GM12878 (cell line): ENCODE measurements around the gene WASF2. TPM values are rescaled to one million over a fixed set of nuclear protein-coding genes. Genes with fewer than 3 reads are reported as not detected.

Experiments
- ASH2L ChIP-seq: fragments of 300-600, 200-600 bp; sonication (generic); IDR thresholded peaks from 2 replicates; pipeline ENCODE4 v1.6.1; 2017; ENCODE audit warnings: low read depth, mild to moderate bottlenecking, borderline replicate concordance
- BRCA1 ChIP-seq: IDR thresholded peaks from 2 replicates; pipeline ENCODE4 v1.6.1; 2011; ENCODE audit warnings: low read depth, low read length, improper control_type of control experiment
- CHD2 ChIP-seq: IDR thresholded peaks from 2 replicates; pipeline ENCODE4 v1.6.1; 2011; ENCODE audit warnings: low read depth, low read length, improper control_type of control experiment, borderline replicate concordance
- GABPA ChIP-seq: IDR thresholded peaks from 2 replicates; pipeline ENCODE4 v1.6.1; 2014; ENCODE audit warnings: antibody characterized with exemption, low read depth, mild to moderate bottlenecking, inconsistent platforms
- LARP7 ChIP-seq: fragments of 450-650 bp; IDR thresholded peaks from 2 replicates; pipeline ENCODE4 v1.6.1; 2017; ENCODE audit warnings: mild to moderate bottlenecking
- MYB ChIP-seq: fragments of 150-350 bp; IDR thresholded peaks from 2 replicates; pipeline ENCODE4 v1.6.1; 2014; ENCODE audit warnings: mild to moderate bottlenecking, low read depth, low read length, borderline replicate concordance
- NFIC ChIP-seq: IDR thresholded peaks from 2 replicates; pipeline ENCODE4 v1.6.1; 2012; ENCODE audit warnings: low read depth, mild to moderate bottlenecking, inconsistent platforms, low read length, moderate library complexity
- PML ChIP-seq: IDR thresholded peaks from 2 replicates; pipeline ENCODE4 v1.6.1; 2012; ENCODE audit warnings: low read length, inconsistent platforms
- RELA ChIP-seq: fragments of 450-650 bp; IDR thresholded peaks from 2 replicates; pipeline ENCODE4 v1.8.0; 2014; ENCODE audit warnings: borderline replicate concordance; ENCODE audit not compliant: partially characterized antibody
- STAT1 ChIP-seq: fragments of 450-650 bp; conservative IDR thresholded peaks from 2 replicates; pipeline ENCODE4 v1.6.1; 2014; ENCODE audit warnings: antibody characterized with exemption, mild to moderate bottlenecking
- WRNIP1 ChIP-seq: IDR thresholded peaks from 2 replicates; pipeline ENCODE4 v1.6.1; 2011; ENCODE audit warnings: low read depth, low read length, improper control_type of control experiment, borderline replicate concordance
- ZBED1 ChIP-seq: IDR thresholded peaks from 2 replicates; pipeline ENCODE4 v1.6.1; 2016; ENCODE audit warnings: borderline replicate concordance
- polyA plus RNA-seq, 11 experiments: library from polyadenylated mRNA; depleted of rRNA in 4 of 11; unstranded in 6 of 11; stranded (reverse) in 5 of 11; fragments of >200 nt; fragmentation: Nextera tagmentation in 4 of 11; fragmentation: Illumina TruSeq in 1 of 11; extraction: Ambion mirVana in 4 of 11; extraction: Trizol in 1 of 11; gene quantifications; 1 replicate in 1 of 11; 2 replicates in 10 of 11; pipeline versions ENCODE4 v1.2.1 to v1.2.3, GENCODE V29; 2011 to 2016; ENCODE audit warnings: inconsistent platforms in 2 of 11, missing spikeins in 2 of 11, low read depth in 1 of 11
- total RNA-seq, 4 experiments: library from RNA; depleted of rRNA in 3 of 4; stranded (reverse); fragments of >200 nt in 3 of 4; fragmentation: Illumina TruSeq in 1 of 4; extraction: Trizol in 1 of 4; gene quantifications; 2 replicates each; pipeline versions ENCODE4 v1.2.1 to v1.2.3, GENCODE V29; 2013 to 2021
- TF ChIP-seq, protein P1 (sequence below): fragments of 450-650 bp; formaldehyde crosslinking; IDR thresholded peaks from 2 replicates; pipeline ENCODE4 v1.4.0; 2020; ENCODE audit warnings: mild to moderate bottlenecking, moderate library complexity
- TF ChIP-seq, protein P2 (sequence below): IDR thresholded peaks from 2 replicates; pipeline ENCODE4 v1.6.1; 2011; ENCODE audit warnings: borderline replicate concordance, low read depth, mild to moderate bottlenecking, moderate library complexity, low read length; ENCODE audit not compliant: insufficient read depth, poor library complexity, severe bottlenecking
- TF ChIP-seq, protein P3 (sequence below): fragments of 450-650 bp; IDR thresholded peaks from 2 replicates; pipeline ENCODE4 v1.6.1; 2017; ENCODE audit warnings: mild to moderate bottlenecking, moderate library complexity
- TF ChIP-seq, protein P4 (sequence below): IDR thresholded peaks from 2 replicates; pipeline ENCODE4 v1.6.1; 2011; ENCODE audit warnings: low read depth, low read length, improper control_type of control experiment, borderline replicate concordance

WASF2 gene
- total and polyA plus RNA-seq, 10 of the 15 experiments (the other 5 are each of a cell fraction or from before 2014, with no cell fraction given) = 7.0 to 111 (median 37.1) TPM

DNA sequence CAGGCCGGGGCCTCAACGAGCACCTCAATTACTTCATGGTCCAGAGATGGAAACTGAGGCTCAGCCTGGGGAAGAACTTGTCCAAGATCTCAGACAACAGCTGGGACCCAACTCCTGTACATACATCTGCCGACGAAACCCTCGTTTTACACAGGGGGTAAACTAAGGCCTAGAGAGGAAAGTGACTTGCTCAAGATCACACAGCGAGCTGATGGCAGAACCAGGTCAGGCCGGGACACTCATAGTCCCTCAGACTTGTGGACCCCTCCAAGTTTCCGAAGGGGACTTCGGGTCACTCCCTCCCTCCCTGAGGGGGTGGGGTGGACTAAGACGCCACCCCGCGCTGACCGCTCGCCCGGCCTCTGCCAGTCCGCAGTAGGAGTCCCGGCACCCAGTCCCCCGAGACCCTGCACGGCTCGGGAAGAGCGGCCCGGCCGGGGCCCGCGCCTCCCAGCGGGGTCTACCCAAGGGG is 430 bp downstream of the WASF2 start (continued):
- TF ChIP-seq, protein P1, sequence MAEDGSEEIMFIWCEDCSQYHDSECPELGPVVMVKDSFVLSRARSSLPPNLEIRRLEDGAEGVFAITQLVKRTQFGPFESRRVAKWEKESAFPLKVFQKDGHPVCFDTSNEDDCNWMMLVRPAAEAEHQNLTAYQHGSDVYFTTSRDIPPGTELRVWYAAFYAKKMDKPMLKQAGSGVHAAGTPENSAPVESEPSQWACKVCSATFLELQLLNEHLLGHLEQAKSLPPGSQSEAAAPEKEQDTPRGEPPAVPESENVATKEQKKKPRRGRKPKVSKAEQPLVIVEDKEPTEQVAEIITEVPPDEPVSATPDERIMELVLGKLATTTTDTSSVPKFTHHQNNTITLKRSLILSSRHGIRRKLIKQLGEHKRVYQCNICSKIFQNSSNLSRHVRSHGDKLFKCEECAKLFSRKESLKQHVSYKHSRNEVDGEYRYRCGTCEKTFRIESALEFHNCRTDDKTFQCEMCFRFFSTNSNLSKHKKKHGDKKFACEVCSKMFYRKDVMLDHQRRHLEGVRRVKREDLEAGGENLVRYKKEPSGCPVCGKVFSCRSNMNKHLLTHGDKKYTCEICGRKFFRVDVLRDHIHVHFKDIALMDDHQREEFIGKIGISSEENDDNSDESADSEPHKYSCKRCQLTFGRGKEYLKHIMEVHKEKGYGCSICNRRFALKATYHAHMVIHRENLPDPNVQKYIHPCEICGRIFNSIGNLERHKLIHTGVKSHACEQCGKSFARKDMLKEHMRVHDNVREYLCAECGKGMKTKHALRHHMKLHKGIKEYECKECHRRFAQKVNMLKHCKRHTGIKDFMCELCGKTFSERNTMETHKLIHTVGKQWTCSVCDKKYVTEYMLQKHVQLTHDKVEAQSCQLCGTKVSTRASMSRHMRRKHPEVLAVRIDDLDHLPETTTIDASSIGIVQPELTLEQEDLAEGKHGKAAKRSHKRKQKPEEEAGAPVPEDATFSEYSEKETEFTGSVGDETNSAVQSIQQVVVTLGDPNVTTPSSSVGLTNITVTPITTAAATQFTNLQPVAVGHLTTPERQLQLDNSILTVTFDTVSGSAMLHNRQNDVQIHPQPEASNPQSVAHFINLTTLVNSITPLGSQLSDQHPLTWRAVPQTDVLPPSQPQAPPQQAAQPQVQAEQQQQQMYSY (CRISPR knock-in tag) = no peak
- TF ChIP-seq PML (0 out of 2 replicates have a peak, but pooled peaks have one; percentile 14), STAT1 (0 out of 2 replicates have a peak, but pooled peaks have one; percentile 30), MYB (no peak), GABPA (0 out of 2 replicates have a peak, but pooled peaks have one; percentile 15), CHD2 (no peak), ASH2L (no peak), ZBED1 (no peak), LARP7 (peak; percentile 81; the same call in 1 of the 2 replicates), BRCA1 (no peak), WRNIP1 (no peak), RELA (no peak), NFIC (no peak)
- TF ChIP-seq, protein P2, sequence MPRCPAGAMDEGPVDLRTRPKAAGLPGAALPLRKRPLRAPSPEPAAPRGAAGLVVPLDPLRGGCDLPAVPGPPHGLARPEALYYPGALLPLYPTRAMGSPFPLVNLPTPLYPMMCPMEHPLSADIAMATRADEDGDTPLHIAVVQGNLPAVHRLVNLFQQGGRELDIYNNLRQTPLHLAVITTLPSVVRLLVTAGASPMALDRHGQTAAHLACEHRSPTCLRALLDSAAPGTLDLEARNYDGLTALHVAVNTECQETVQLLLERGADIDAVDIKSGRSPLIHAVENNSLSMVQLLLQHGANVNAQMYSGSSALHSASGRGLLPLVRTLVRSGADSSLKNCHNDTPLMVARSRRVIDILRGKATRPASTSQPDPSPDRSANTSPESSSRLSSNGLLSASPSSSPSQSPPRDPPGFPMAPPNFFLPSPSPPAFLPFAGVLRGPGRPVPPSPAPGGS = no peak
- TF ChIP-seq, protein P3, sequence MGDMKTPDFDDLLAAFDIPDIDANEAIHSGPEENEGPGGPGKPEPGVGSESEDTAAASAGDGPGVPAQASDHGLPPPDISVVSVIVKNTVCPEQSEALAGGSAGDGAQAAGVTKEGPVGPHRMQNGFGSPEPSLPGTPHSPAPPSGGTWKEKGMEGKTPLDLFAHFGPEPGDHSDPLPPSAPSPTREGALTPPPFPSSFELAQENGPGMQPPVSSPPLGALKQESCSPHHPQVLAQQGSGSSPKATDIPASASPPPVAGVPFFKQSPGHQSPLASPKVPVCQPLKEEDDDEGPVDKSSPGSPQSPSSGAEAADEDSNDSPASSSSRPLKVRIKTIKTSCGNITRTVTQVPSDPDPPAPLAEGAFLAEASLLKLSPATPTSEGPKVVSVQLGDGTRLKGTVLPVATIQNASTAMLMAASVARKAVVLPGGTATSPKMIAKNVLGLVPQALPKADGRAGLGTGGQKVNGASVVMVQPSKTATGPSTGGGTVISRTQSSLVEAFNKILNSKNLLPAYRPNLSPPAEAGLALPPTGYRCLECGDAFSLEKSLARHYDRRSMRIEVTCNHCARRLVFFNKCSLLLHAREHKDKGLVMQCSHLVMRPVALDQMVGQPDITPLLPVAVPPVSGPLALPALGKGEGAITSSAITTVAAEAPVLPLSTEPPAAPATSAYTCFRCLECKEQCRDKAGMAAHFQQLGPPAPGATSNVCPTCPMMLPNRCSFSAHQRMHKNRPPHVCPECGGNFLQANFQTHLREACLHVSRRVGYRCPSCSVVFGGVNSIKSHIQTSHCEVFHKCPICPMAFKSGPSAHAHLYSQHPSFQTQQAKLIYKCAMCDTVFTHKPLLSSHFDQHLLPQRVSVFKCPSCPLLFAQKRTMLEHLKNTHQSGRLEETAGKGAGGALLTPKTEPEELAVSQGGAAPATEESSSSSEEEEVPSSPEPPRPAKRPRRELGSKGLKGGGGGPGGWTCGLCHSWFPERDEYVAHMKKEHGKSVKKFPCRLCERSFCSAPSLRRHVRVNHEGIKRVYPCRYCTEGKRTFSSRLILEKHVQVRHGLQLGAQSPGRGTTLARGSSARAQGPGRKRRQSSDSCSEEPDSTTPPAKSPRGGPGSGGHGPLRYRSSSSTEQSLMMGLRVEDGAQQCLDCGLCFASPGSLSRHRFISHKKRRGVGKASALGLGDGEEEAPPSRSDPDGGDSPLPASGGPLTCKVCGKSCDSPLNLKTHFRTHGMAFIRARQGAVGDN = no peak
- TF ChIP-seq, protein P4, sequence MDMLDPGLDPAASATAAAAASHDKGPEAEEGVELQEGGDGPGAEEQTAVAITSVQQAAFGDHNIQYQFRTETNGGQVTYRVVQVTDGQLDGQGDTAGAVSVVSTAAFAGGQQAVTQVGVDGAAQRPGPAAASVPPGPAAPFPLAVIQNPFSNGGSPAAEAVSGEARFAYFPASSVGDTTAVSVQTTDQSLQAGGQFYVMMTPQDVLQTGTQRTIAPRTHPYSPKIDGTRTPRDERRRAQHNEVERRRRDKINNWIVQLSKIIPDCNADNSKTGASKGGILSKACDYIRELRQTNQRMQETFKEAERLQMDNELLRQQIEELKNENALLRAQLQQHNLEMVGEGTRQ = no peak
